Fibroblast of pulmonary artery (primary cell): Measurements from ENCODE around the gene CELF4.

ENCODE experiments used
- DNase-seq: peaks from one replicate; pipeline ENCODE4 v3.0.0-alpha.2; 2010; ENCODE audit warnings: low read depth
- H3K4me3 ChIP-seq: replicated peaks from 2 replicates; pipeline ENCODE4 v1.5.1; 2011; ENCODE audit warnings: low read depth, mild to moderate bottlenecking, control low read depth, low read length, moderate library complexity
- CTCF ChIP-seq: IDR thresholded peaks from 2 replicates; pipeline ENCODE4 v1.5.1; 2011; ENCODE audit warnings: mild to moderate bottlenecking, control low read depth, low read length, inconsistent platforms; ENCODE audit errors: missing control alignments

The CELF4 gene

GRCh38 chr18:37532917-37533316 is 32.7 kb downstream of the CELF4 start:
- no peak overlapping the region for H3K4me3 ChIP-seq
- DNase-seq: no peak
- TF ChIP-seq CTCF: no peak

GRCh38 chr18:37529863-37530262 is 35.7 kb downstream of the CELF4 start:
- no peak overlapping the region for H3K4me3 ChIP-seq
- peak; percentile 46 for DNase-seq
- peak; percentile 10 for TF ChIP-seq CTCF

- H3K4me3 ChIP-seq: no peak overlapping the region
- no peak for TF ChIP-seq CTCF
- peak; percentile 2 for DNase-seq
Measured at GRCh38 chr18:37529296-37529695, 36.3 kb downstream of the CELF4 start.

- H3K4me3 ChIP-seq: no peak overlapping the region
- DNase-seq: no peak
- TF ChIP-seq CTCF: no peak
Measured at GRCh38 chr18:37527395-37527794, 38.2 kb downstream of the CELF4 start.

- no peak overlapping the region for H3K4me3 ChIP-seq
- DNase-seq: no peak
- TF ChIP-seq CTCF: no peak
Measured at GRCh38 chr18:37525262-37525585, 40.4 kb downstream of the CELF4 start.

- TF ChIP-seq CTCF: no peak
- DNase-seq: no peak
- H3K4me3 ChIP-seq: no peak overlapping the region
Measured at GRCh38 chr18:37524498-37525261, 40.9 kb downstream of the CELF4 start.

GRCh38 chr18:37524139-37524497 is 41.5 kb downstream of the CELF4 start:
- DNase-seq: no peak
- no peak overlapping the region for H3K4me3 ChIP-seq
- no peak for TF ChIP-seq CTCF
